PC-9 (cell line): Measurements from ENCODE around the gene C3orf18. TPM values are rescaled to one million over a fixed set of nuclear protein-coding genes. Genes with fewer than 3 reads are reported as not detected.

Source experiments
- BruUV-seq: library from RNA; stranded (reverse); fragments of 400-500 nt; replicated peaks from 2 replicates; lab custom pipeline; 2021; lab: Mats Ljungman, UMichigan
- CTCF ChIA-PET: fragments of 300-600 bp; sonication (Branson Sonifier 250); formaldehyde crosslinking; loops from one replicate; lab custom pipeline; 2022; ENCODE audit warnings: antibody characterized with exemption; lab: Charles Lee
- POLR2A ChIA-PET: fragments of 300-600 bp; sonication (Branson Sonifier 250); formaldehyde crosslinking; loops from one replicate; lab custom pipeline; 2022; ENCODE audit warnings: antibody characterized with exemption; ENCODE audit not compliant: unreplicated experiment; lab: Charles Lee
- DNase-seq, 2 experiments: peaks; one replicate each; pipeline versions ENCODE4 v3.0.0 to v3.0.0-alpha.2; 2015 to 2022; ENCODE audit warnings: mixed read lengths in 1 of 2
- H2AFZ ChIP-seq: fragments of 200-600 bp; sonication (generic); 2 replicates; pipeline ENCODE4 v1.8.1; 2017; ENCODE audit warnings: antibody characterized with exemption
- H3F3A ChIP-seq: fragments of 200-600 bp; sonication (generic); 2 replicates; pipeline ENCODE4 v1.8.1; 2017; ENCODE audit warnings: antibody characterized with exemption, mild to moderate bottlenecking, low read depth; ENCODE audit not compliant: insufficient read depth
- H3K27ac ChIP-seq: fragments of 200-600 bp; sonication (generic); 2 replicates; pipeline ENCODE4 v1.6.1; 2016; ENCODE audit warnings: mixed run types
- H3K27me3 ChIP-seq: fragments of 200-600 bp; sonication (generic); 2 replicates; pipeline ENCODE4 v1.6.1; 2016; ENCODE audit warnings: low read depth, mixed run types; ENCODE audit not compliant: insufficient read depth
- H3K36me3 ChIP-seq: fragments of 200-600 bp; sonication (generic); 2 replicates; pipeline ENCODE4 v1.6.1; 2016; ENCODE audit warnings: low read depth, mixed run types
- H3K4me1 ChIP-seq: fragments of 200-600 bp; sonication (generic); replicated peaks from 2 replicates; pipeline ENCODE4 v1.6.1; 2016; ENCODE audit warnings: mixed run types; ENCODE audit not compliant: insufficient read depth
- H3K4me2 ChIP-seq: fragments of 200-600 bp; sonication (generic); 2 replicates; pipeline ENCODE4 v1.6.1; 2017; ENCODE audit warnings: mixed run types
- H3K4me3 ChIP-seq: fragments of 200-600 bp; sonication (generic); 2 replicates; pipeline ENCODE4 v1.6.1; 2016; ENCODE audit warnings: mixed run types
- H3K79me2 ChIP-seq: fragments of 200-600 bp; sonication (generic); 2 replicates; pipeline ENCODE4 v1.6.1; 2017; ENCODE audit warnings: low read depth, mixed run types
- H3K9me2 ChIP-seq: fragments of 200-600 bp; sonication (generic); 2 replicates; pipeline ENCODE4 v1.8.1; 2017; ENCODE audit warnings: mild to moderate bottlenecking; ENCODE audit not compliant: insufficient read depth
- H3K9me3 ChIP-seq: fragments of 200-600 bp; sonication (generic); 2 replicates; pipeline ENCODE4 v1.8.1; 2016; ENCODE audit warnings: low read depth; ENCODE audit not compliant: insufficient read depth
- H4K20me1 ChIP-seq: fragments of 200-600 bp; sonication (generic); 2 replicates; pipeline ENCODE4 v1.8.1; 2017; ENCODE audit not compliant: insufficient read depth
- CTCF ChIP-seq: fragments of 200-600 bp; sonication (generic); conservative IDR thresholded peaks from 2 replicates; pipeline ENCODE4 v1.6.1; 2017; ENCODE audit warnings: mixed run types, antibody characterized with exemption, mild to moderate bottlenecking, moderate library complexity
- EZH2 ChIP-seq: fragments of 200-600 bp; sonication (generic); IDR thresholded peaks from 2 replicates; pipeline ENCODE4 v1.8.0; 2017; ENCODE audit warnings: antibody characterized with exemption, low read depth
- intact Hi-C: fragments of 100-400 bp; cut with micrococcal nuclease; formaldehyde crosslinking; loops from one replicate; pipeline ENCODE4 v1.10.0; 2022; ENCODE audit not compliant: unreplicated experiment
- total RNA-seq: library from RNA; stranded (reverse); gene quantifications from 2 replicates; pipeline ENCODE4 v1.2.3, GENCODE V29; 2021

Gene C3orf18
- total RNA-seq, 1 experiment from 2014 or later: 7.5 TPM

GRCh38 chr3:50536471-50537180, 30.9 kb downstream of the C3orf18 start:
- no peak for DNase-seq
- peaks cover 68% of the 10 kb centered on the region for H3K27me3 ChIP-seq
- intact Hi-C loops: no loop called here
- H2AFZ ChIP-seq: no peak overlapping the region
- no peaks in the 10 kb centered on the region for H3K4me1 ChIP-seq
- no peak for TF ChIP-seq EZH2
- TF ChIP-seq CTCF: no peak
- H4K20me1 ChIP-seq: no peaks in the 10 kb centered on the region
- H3K4me3 ChIP-seq: no peak overlapping the region
- H3K4me2 ChIP-seq: no peak overlapping the region
- ChIA-PET POLR2A (interaction anchor here (0.5 kb wide), 1 partner anchor 110 kb away, joined by 3 read pairs; no protein-coding TSS in a partner anchor), CTCF (no interaction called here)
- no TSS peak for BruUV-seq
- no peaks in the 10 kb centered on the region for H3K9me3 ChIP-seq
- no peaks in the 10 kb centered on the region for H3F3A ChIP-seq
- H3K79me2 ChIP-seq: no peaks in the 10 kb centered on the region
- no peaks in the 10 kb centered on the region for H3K9me2 ChIP-seq
- H3K27ac ChIP-seq: no peak overlapping the region
- no peaks in the 10 kb centered on the region for H3K36me3 ChIP-seq

GRCh38 chr3:50534681-50535330, 32.7 kb downstream of the C3orf18 start:
- Histone ChIP-seq H3K9me3 (no peaks in the 10 kb centered on the region), H3K4me3 (no peak overlapping the region), H2AFZ (no peak overlapping the region), H3K36me3 (no peaks in the 10 kb centered on the region), H4K20me1 (no peaks in the 10 kb centered on the region), H3K4me1 (no peaks in the 10 kb centered on the region), H3K27ac (no peak overlapping the region), H3K9me2 (no peaks in the 10 kb centered on the region), H3K27me3 (peaks cover 74% of the 10 kb centered on the region), H3F3A (no peaks in the 10 kb centered on the region), H3K4me2 (no peak overlapping the region), H3K79me2 (no peaks in the 10 kb centered on the region)
- TF ChIP-seq EZH2 (no peak), CTCF (no peak)
- DNase-seq: no peak
- intact Hi-C loops: no loop called here
- ChIA-PET CTCF (no interaction called here), POLR2A (no interaction called here)
- BruUV-seq: no TSS peak

GRCh38 chr3:50533807-50534461, 33.6 kb downstream of the C3orf18 start:
- no TSS peak for BruUV-seq
- TF ChIP-seq CTCF: no peak
- TF ChIP-seq EZH2: no peak
- CTCF ChIA-PET: no interaction called here
- H3K4me3 ChIP-seq: no peak overlapping the region
- H3K4me1 ChIP-seq: no peaks in the 10 kb centered on the region
- H3K9me2 ChIP-seq: no peaks in the 10 kb centered on the region
- no peak overlapping the region for H3K4me2 ChIP-seq
- H3K27me3 ChIP-seq: peaks cover 76% of the 10 kb centered on the region
- POLR2A ChIA-PET: no interaction called here
- no peaks in the 10 kb centered on the region for H4K20me1 ChIP-seq
- no peak for DNase-seq
- H3K36me3 ChIP-seq: no peaks in the 10 kb centered on the region
- H3K27ac ChIP-seq: no peak overlapping the region
- H2AFZ ChIP-seq: no peak overlapping the region
- no peaks in the 10 kb centered on the region for H3K79me2 ChIP-seq
- intact Hi-C loops: no loop called here
- H3K9me3 ChIP-seq: no peaks in the 10 kb centered on the region
- no peaks in the 10 kb centered on the region for H3F3A ChIP-seq
